Measurements from ENCODE around the gene GRAP2.

DNA sequence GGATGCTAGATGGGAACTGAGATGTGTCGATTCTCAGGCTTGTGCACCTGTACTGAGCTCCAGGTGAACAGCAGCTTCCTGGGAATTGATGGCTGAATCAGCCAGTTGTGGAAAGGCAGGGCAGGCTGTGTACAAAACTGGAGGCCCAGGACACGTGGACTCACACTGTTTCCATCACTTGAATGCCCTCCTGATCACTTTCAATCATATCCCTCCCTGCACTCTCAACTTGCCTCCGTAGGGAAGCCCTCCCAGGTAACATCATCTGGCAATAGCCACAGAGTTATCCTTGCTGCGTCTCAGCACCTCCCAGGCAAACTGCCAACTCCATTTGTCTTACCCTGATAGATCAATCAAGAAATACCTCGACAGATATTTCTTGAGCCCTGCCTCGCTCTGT lies 104.0 kb downstream of the GRAP2 start:
- TF ChIP-seq TAF1 (IDR thresholded peaks at IDR 0.05; ENCODE audit: low read depth, low read length) (no peak), JUN (IDR thresholded peaks at IDR 0.05; ENCODE audit: low read depth, low read length) (no peak), SIN3A (conservative IDR thresholded peaks at IDR 0.05 in 1 of 2, IDR thresholded peaks at IDR 0.05 in 1 of 2; ENCODE audit: low read depth in 1 of 2, low read length in 2 of 2) (no peak)
- TF ChIP-seq, protein P1, sequence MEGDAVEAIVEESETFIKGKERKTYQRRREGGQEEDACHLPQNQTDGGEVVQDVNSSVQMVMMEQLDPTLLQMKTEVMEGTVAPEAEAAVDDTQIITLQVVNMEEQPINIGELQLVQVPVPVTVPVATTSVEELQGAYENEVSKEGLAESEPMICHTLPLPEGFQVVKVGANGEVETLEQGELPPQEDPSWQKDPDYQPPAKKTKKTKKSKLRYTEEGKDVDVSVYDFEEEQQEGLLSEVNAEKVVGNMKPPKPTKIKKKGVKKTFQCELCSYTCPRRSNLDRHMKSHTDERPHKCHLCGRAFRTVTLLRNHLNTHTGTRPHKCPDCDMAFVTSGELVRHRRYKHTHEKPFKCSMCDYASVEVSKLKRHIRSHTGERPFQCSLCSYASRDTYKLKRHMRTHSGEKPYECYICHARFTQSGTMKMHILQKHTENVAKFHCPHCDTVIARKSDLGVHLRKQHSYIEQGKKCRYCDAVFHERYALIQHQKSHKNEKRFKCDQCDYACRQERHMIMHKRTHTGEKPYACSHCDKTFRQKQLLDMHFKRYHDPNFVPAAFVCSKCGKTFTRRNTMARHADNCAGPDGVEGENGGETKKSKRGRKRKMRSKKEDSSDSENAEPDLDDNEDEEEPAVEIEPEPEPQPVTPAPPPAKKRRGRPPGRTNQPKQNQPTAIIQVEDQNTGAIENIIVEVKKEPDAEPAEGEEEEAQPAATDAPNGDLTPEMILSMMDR (IDR thresholded peaks at IDR 0.05; ENCODE audit: control extremely low read depth in 1 of 3, insufficient read depth in 1 of 3, low read depth in 1 of 3, low read length in 3 of 3), result no peak

Data from H1 (cell line).